ENCODE results near the gene TASP1. TPM values are rescaled to one million over a fixed set of nuclear protein-coding genes. Genes with fewer than 3 reads are reported as not detected.

The TASP1 gene
- total and polyA plus RNA-seq, 4 donors, result 2.5 to 10.0 (median 4.7) TPM

GRCh38 chr20:13469262-13469661, 169.5 kb downstream of the TASP1 start:
- Histone ChIP-seq H3K4me3 (ENCODE audit: low read depth in 1 of 3, low read length in 3 of 3) (no peak overlapping the region), H3K9ac (ENCODE audit: low read depth in 1 of 2, low read length in 2 of 2) (no peak overlapping the region), H3K36me3 (ENCODE audit: control insufficient read depth in 4 of 4, insufficient read depth in 3 of 4, low read depth in 1 of 4, low read length in 3 of 4) (no peaks in the 10 kb centered on the region), H3K9me3 (ENCODE audit: control insufficient read depth in 4 of 4, low read length in 3 of 4) (peaks cover 0 to 2% (median 0%) of the 10 kb centered on the region in 4 donors), H3K27ac (ENCODE audit: low read depth in 1 of 2, low read length in 2 of 2) (no peak overlapping the region), H3K27me3 (ENCODE audit: control insufficient read depth in 4 of 4, insufficient read depth in 4 of 4, low read length in 3 of 4) (no peaks in the 10 kb centered on the region), H3K4me1 (ENCODE audit: control insufficient read depth in 4 of 4, insufficient read depth in 4 of 4, low read length in 3 of 4) (no peaks in the 10 kb centered on the region)
- no peak for TF ChIP-seq RAD21 (IDR thresholded peaks at IDR 0.05)
- no peak for DNase-seq (ENCODE audit: low spot score)

GRCh38 chr20:13468166-13468565, 170.6 kb downstream of the TASP1 start:
- H3K4me1 ChIP-seq (ENCODE audit: control insufficient read depth in 4 of 4, insufficient read depth in 4 of 4, low read length in 3 of 4), result no peaks in the 10 kb centered on the region
- H3K9me3 ChIP-seq (ENCODE audit: control insufficient read depth in 4 of 4, low read length in 3 of 4), result peaks cover 0 to 2% (median 0%) of the 10 kb centered on the region in 4 donors
- H3K27ac ChIP-seq (ENCODE audit: low read depth in 1 of 2, low read length in 2 of 2), result no peak overlapping the region
- DNase-seq (ENCODE audit: low spot score), result no peak
- H3K36me3 ChIP-seq (ENCODE audit: control insufficient read depth in 4 of 4, insufficient read depth in 3 of 4, low read depth in 1 of 4, low read length in 3 of 4), result no peaks in the 10 kb centered on the region
- TF ChIP-seq SP1 (IDR thresholded peaks at IDR 0.05) (no peak), EGR1 (IDR thresholded peaks at IDR 0.05; ENCODE audit: low read depth in 2 of 2) (no peak), ATF3 (IDR thresholded peaks at IDR 0.05) (no peak), HNF4A (conservative IDR thresholded peaks at IDR 0.05) (no peak), YY1 (IDR thresholded peaks at IDR 0.05) (no peak), CTCF (IDR thresholded peaks at IDR 0.05; ENCODE audit: low read depth, low read length, missing input control) (no peak), RAD21 (IDR thresholded peaks at IDR 0.05) (no peak), TAF1 (conservative IDR thresholded peaks at IDR 0.05) (no peak), ZBTB33 (IDR thresholded peaks at IDR 0.05) (no peak), FOXA1 (IDR thresholded peaks at IDR 0.05) (no peak), RXRA (IDR thresholded peaks at IDR 0.05) (no peak), GABPA (IDR thresholded peaks at IDR 0.05 in 1 of 2, conservative IDR thresholded peaks at IDR 0.05 in 1 of 2) (no peak), HNF4G (IDR thresholded peaks at IDR 0.05) (no peak), FOXA2 (IDR thresholded peaks at IDR 0.05) (no peak)
- H3K4me3 ChIP-seq (ENCODE audit: low read depth in 1 of 3, low read length in 3 of 3), result no peak overlapping the region
- no peak overlapping the region for H3K9ac ChIP-seq (ENCODE audit: low read depth in 1 of 2, low read length in 2 of 2)
- H3K27me3 ChIP-seq (ENCODE audit: control insufficient read depth in 4 of 4, insufficient read depth in 4 of 4, low read length in 3 of 4), result no peaks in the 10 kb centered on the region

- H3K36me3 ChIP-seq (ENCODE audit: control insufficient read depth in 4 of 4, insufficient read depth in 3 of 4, low read depth in 1 of 4, low read length in 3 of 4), result no peaks in the 10 kb centered on the region
- H3K4me1 ChIP-seq (ENCODE audit: control insufficient read depth in 4 of 4, insufficient read depth in 4 of 4, low read length in 3 of 4), result no peaks in the 10 kb centered on the region
- no peak overlapping the region for H3K27ac ChIP-seq (ENCODE audit: low read depth in 1 of 2, low read length in 2 of 2)
- H3K9ac ChIP-seq (ENCODE audit: low read depth in 1 of 2, low read length in 2 of 2), result no peak overlapping the region
- H3K4me3 ChIP-seq (ENCODE audit: low read depth in 1 of 3, low read length in 3 of 3), result no peak overlapping the region
- H3K27me3 ChIP-seq (ENCODE audit: control insufficient read depth in 4 of 4, insufficient read depth in 4 of 4, low read length in 3 of 4), result no peaks in the 10 kb centered on the region
- H3K9me3 ChIP-seq (ENCODE audit: control insufficient read depth in 4 of 4, low read length in 3 of 4), result no peaks in the 10 kb centered on the region
- DNase-seq (ENCODE audit: low spot score), result no peak
- 96% methylated on average over 3 of the region's 3 CpGs for WGBS
- TF ChIP-seq HNF4G (IDR thresholded peaks at IDR 0.05) (no peak), TAF1 (conservative IDR thresholded peaks at IDR 0.05) (no peak), JUND (IDR thresholded peaks at IDR 0.05) (no peak), FOXA1 (IDR thresholded peaks at IDR 0.05) (no peak), MAX (IDR thresholded peaks at IDR 0.05) (no peak), FOXA2 (IDR thresholded peaks at IDR 0.05) (no peak), HNF4A (conservative IDR thresholded peaks at IDR 0.05) (no peak), RXRA (IDR thresholded peaks at IDR 0.05) (no peak), RAD21 (IDR thresholded peaks at IDR 0.05) (no peak), NR2F2 (IDR thresholded peaks at IDR 0.05) (no peak), CTCF (IDR thresholded peaks at IDR 0.05; ENCODE audit: low read depth, low read length, missing input control) (no peak), REST (IDR thresholded peaks at IDR 0.05) (no peak), SP1 (IDR thresholded peaks at IDR 0.05) (no peak), YY1 (IDR thresholded peaks at IDR 0.05) (no peak)
Observed at GRCh38 chr20:13464702-13465101, 174.0 kb downstream of the TASP1 start.
